Measurements from ENCODE around the gene INPP5D. TPM values are rescaled to one million over a fixed set of nuclear protein-coding genes. Genes with fewer than 3 reads are reported as not detected.
A peak's percentile ranks its signal among the peaks of the same experiment; 100 is the strongest.

Gene INPP5D
- total RNA-seq, 1 experiment from 2014 or later: 12.7 TPM

DNA sequence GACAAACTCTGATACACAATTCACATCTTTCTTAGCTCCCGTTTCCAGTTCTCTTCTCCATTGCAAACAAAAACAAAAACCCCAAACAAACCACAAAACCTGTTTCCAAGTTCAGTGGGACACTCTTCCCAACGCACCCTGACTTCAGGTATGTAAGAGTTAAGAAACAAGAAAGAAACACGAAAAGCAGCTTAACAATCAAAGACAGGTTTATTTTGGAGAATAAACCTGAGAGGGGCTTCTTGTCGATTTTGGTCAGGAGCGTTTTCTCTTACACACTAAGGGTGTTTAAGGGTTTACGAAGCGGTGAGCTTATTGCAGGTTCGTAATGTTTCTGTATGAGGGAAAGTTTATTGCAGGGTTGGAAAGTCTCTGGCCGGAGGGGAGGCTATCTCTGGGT is 190.4 kb downstream of the INPP5D start:
- Histone ChIP-seq H3K27ac (ENCODE audit: insufficient read length, low read depth, low read length) (no peak overlapping the region), H2AK5ac (ENCODE audit: insufficient read length, low read length) (no peak overlapping the region), H4K20me1 (ENCODE audit: control insufficient read depth, insufficient read depth, insufficient read length) (no peaks in the 10 kb centered on the region), H3K4ac (ENCODE audit: low read depth, low read length) (no peak overlapping the region), H3K9me3 (ENCODE audit: control insufficient read depth, low read depth, low read length) (peaks cover 7% of the 10 kb centered on the region), H3K27me3 (ENCODE audit: insufficient read depth, low read length) (no peaks in the 10 kb centered on the region), H3K56ac (ENCODE audit: insufficient read length, low read depth, low read length) (no peak overlapping the region), H3T11ph (ENCODE audit: low read length) (no peak overlapping the region), H3K23me2 (ENCODE audit: insufficient read length, low read depth, low read length, poor library complexity, severe bottlenecking) (peaks cover 6% of the 10 kb centered on the region), H4K8ac (replicated peaks; ENCODE audit: insufficient read length, low read depth, low read length) (no peak overlapping the region), H3K79me2 (ENCODE audit: insufficient read depth, low read length) (peaks cover 17% of the 10 kb centered on the region; the same call in 1 of the 2 replicates), H3K23ac (ENCODE audit: insufficient read length, low read depth, low read length) (no peak overlapping the region), H2AFZ (ENCODE audit: low read length) (no peak overlapping the region), H2BK20ac (ENCODE audit: low read depth, low read length, poor library complexity, severe bottlenecking) (no peak overlapping the region), H3K14ac (ENCODE audit: insufficient read depth, low read length) (no peak overlapping the region), H2BK120ac (ENCODE audit: low read depth, low read length, poor library complexity, severe bottlenecking) (no peak overlapping the region), H3K79me1 (ENCODE audit: insufficient read depth, low read depth, low read length, poor library complexity, severe bottlenecking) (peaks cover 12% of the 10 kb centered on the region), H3K4me2 (ENCODE audit: insufficient read depth, insufficient read length, low read length) (no peak overlapping the region), H4K5ac (ENCODE audit: insufficient read length, low read depth, low read length) (no peak overlapping the region), H3K18ac (ENCODE audit: insufficient read length, low read depth, low read length) (no peak overlapping the region), H3K4me1 (ENCODE audit: insufficient read depth, low read length) (peaks cover 3% of the 10 kb centered on the region; the same call in 1 of the 2 replicates), H4K91ac (ENCODE audit: insufficient read length, low read depth, low read length) (no peak overlapping the region), H2BK12ac (ENCODE audit: insufficient read length, low read depth, low read length) (no peak overlapping the region), H3K9ac (ENCODE audit: extremely low read depth, insufficient read length, low read length) (no peak overlapping the region), H2BK15ac (ENCODE audit: low read depth, low read length) (no peak overlapping the region), H2BK5ac (ENCODE audit: insufficient read length, low read length) (no peak overlapping the region)
- no CpG with 5 or more reads among the region's 9 CpGs for WGBS (ENCODE audit: extremely low coverage, insufficient read length, low lambda C conversion rate)
- DNase-seq: no peak
- Mint-ChIP-seq H3K9me3 (peaks cover 12 to 18% of the 10 kb centered on the region in 2 experiments), H3K27ac (no peak overlapping the region), H3K4me3 (peak overlapping the region in 1 of 2 experiments; percentile 97; a peak in 2 of 5 replicates), H3K36me3 (ENCODE audit: insufficient read depth in 1 of 3, low read depth in 3 of 3) (peaks cover 9 to 23% (median 18%) of the 10 kb centered on the region in 3 experiments), H3K4me1 (peaks cover 5 to 6% of the 10 kb centered on the region in 2 experiments), H3K27me3 (ENCODE audit: low read depth) (peaks cover 4% of the 10 kb centered on the region; the same call in 1 of the 2 replicates)
- TF ChIP-seq, protein P1, sequence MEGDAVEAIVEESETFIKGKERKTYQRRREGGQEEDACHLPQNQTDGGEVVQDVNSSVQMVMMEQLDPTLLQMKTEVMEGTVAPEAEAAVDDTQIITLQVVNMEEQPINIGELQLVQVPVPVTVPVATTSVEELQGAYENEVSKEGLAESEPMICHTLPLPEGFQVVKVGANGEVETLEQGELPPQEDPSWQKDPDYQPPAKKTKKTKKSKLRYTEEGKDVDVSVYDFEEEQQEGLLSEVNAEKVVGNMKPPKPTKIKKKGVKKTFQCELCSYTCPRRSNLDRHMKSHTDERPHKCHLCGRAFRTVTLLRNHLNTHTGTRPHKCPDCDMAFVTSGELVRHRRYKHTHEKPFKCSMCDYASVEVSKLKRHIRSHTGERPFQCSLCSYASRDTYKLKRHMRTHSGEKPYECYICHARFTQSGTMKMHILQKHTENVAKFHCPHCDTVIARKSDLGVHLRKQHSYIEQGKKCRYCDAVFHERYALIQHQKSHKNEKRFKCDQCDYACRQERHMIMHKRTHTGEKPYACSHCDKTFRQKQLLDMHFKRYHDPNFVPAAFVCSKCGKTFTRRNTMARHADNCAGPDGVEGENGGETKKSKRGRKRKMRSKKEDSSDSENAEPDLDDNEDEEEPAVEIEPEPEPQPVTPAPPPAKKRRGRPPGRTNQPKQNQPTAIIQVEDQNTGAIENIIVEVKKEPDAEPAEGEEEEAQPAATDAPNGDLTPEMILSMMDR (conservative IDR thresholded peaks at IDR 0.05): no peak
